Measurements from ENCODE around the gene SLC4A4. TPM values are rescaled to one million over a fixed set of nuclear protein-coding genes. Genes with fewer than 3 reads are reported as not detected.

Gene SLC4A4
- total and polyA plus RNA-seq, 8 donors, result 17.0 to 55.9 (median 46.0) TPM

DNA sequence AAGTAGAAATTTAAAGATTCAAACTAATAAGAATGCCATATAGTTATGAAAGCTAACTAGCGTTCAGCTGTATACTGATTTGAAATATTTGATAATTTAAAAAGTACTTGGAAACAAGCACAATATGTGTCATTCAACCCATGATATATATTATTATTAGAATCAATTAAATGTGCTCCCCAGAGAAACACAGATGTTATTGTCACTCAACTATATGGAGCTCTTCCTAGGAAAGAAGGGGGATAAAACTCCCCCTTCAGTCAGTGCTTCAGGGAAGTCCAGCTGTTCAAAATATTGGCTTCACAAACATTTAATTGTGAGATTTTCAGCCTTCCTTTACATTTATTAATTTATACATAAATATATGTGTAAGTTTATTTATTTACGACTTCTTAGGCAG lies 135.9 kb downstream of the SLC4A4 start:
- Histone ChIP-seq H3K4me1 (no peaks in the 10 kb centered on the region), H3K36me3 (no peaks in the 10 kb centered on the region), H3K27ac (no peak overlapping the region), H3K4me3 (no peak overlapping the region), H3K9me3 (no peaks in the 10 kb centered on the region), H3K27me3 (no peaks in the 10 kb centered on the region)
- intact Hi-C loops (cut with DNase I), result no loop called here
- TF ChIP-seq, protein P1, sequence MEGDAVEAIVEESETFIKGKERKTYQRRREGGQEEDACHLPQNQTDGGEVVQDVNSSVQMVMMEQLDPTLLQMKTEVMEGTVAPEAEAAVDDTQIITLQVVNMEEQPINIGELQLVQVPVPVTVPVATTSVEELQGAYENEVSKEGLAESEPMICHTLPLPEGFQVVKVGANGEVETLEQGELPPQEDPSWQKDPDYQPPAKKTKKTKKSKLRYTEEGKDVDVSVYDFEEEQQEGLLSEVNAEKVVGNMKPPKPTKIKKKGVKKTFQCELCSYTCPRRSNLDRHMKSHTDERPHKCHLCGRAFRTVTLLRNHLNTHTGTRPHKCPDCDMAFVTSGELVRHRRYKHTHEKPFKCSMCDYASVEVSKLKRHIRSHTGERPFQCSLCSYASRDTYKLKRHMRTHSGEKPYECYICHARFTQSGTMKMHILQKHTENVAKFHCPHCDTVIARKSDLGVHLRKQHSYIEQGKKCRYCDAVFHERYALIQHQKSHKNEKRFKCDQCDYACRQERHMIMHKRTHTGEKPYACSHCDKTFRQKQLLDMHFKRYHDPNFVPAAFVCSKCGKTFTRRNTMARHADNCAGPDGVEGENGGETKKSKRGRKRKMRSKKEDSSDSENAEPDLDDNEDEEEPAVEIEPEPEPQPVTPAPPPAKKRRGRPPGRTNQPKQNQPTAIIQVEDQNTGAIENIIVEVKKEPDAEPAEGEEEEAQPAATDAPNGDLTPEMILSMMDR (IDR thresholded peaks at IDR 0.05), result no peak
- DNase-seq (no peak), ATAC-seq (no peak)

DNA sequence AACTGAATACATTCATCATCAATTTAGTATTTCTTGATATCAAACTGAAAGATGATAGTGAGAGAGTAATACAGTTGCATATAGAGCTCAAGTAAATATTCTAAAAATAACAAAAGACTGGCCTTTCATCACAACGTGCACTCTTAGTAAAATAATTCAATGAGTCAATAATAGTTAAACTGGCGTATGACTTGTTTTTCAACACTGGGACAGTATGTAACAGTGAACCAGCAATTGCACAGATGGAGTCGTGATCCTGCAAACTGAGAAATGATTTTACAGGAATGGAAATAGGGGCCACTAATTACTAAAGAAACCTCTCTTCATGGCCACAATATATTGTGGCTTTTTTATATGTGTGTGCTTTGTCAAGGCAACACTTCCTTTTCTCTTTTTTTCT lies 137.4 kb downstream of the SLC4A4 start:
- Histone ChIP-seq H3K36me3 (no peaks in the 10 kb centered on the region), H3K4me1 (no peaks in the 10 kb centered on the region), H3K27me3 (no peaks in the 10 kb centered on the region), H3K9me3 (no peaks in the 10 kb centered on the region), H3K4me3 (no peak overlapping the region), H3K27ac (no peak overlapping the region)
- intact Hi-C loops (cut with DNase I), result no loop called here
- ATAC-seq (no peak), DNase-seq (no peak)
- TF ChIP-seq, protein P1 (IDR thresholded peaks at IDR 0.05), result no peak

DNA sequence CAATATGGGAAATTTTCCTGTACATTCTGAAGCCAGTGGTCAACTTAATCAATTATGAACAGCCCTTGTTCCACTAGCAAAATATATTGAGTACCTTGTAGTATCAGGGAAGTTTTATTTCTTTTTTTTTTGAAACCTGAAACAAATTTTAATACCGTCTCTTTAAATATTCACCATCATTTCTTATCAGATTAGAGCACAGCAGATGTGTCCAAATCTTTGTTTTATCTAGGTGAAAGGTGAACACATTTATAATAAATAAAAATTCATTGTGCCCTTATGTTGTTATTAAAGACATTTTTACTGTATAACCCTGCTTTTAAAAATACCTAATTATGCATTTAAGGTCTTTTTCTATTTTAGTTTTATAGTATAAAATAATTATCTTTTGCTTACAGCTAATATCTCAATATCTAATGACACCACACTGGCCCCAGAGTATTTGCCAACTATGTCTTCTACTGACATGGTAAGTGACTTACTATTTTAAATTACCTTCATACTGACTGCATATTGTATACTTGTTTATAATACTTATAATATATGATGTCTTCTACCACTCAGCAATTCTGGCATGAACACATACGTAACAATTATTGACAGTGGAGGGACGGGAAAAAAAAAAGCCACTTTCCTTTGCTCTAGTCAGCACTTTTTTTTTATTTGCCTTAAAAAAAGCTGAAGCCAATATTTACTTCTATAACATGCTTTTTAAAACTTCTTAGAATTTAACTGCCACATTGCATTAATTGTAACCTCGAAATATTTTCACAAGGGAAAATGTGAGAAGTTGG lies 147.9 kb downstream of the SLC4A4 start:
- Histone ChIP-seq H3K4me1 (no peaks in the 10 kb centered on the region), H3K27ac (no peak overlapping the region), H3K27me3 (no peaks in the 10 kb centered on the region), H3K4me3 (no peak overlapping the region), H3K36me3 (no peaks in the 10 kb centered on the region), H3K9me3 (no peaks in the 10 kb centered on the region)
- ATAC-seq (no peak), DNase-seq (no peak)
- intact Hi-C loops (cut with DNase I), result no loop called here
- TF ChIP-seq, protein P1 (IDR thresholded peaks at IDR 0.05), result no peak

DNA sequence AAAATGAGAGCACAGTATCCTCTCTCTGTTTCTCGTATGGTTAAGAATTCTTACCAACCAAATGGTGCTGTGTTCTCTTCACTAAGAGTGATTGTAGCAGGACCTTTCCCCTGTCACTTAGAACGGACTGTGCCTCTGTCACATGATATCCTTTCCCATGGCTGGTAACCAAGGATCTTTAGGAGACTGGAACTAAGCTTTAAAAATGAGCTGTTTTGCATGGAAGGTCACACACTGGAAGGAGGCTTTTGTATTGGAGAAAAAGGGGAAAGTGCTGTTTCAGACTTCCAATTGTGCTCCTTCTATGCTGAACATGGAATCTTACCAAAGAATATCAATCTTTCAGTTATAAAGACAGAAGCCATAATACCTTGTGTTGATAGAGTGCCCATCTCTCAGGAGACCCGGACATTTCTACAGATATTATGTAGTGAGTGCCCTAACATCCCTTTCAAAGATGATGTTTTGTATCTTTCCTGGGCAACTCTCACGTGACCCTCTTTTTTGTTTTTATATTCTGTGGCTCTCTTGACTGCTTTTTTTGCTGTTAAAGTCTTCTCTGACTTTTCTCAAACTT lies 148.6 kb downstream of the SLC4A4 start:
- Histone ChIP-seq H3K9me3 (no peaks in the 10 kb centered on the region), H3K27me3 (no peaks in the 10 kb centered on the region), H3K36me3 (no peaks in the 10 kb centered on the region), H3K4me1 (no peaks in the 10 kb centered on the region), H3K4me3 (no peak overlapping the region), H3K27ac (no peak overlapping the region)
- intact Hi-C loops (cut with DNase I), result no loop called here
- TF ChIP-seq, protein P1 (IDR thresholded peaks at IDR 0.05), result no peak
- no peak for ATAC-seq
- peak in 1 of 4 donors; percentile 40 for DNase-seq

DNA sequence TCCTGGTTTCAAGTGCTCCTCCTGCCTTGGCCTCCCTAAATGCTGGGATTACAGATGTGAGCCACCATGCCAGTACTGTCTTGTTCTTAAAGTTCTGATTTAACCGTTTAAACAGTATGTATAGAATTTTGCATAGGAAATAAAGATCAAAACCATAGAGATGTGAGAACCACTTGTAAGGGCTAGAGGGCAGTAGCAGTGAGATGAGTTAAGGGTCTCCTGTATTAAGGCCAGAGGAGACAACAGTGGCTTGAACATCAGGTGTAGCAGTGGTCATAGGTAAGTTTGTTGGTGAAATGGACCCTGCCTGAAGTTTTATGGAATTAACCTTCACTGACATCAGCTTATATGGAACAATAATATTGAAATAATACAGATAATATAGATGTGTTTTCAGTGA lies 155.7 kb downstream of the SLC4A4 start:
- no peaks in the 10 kb centered on the region for H3K4me1 ChIP-seq
- DNase-seq (no peak), ATAC-seq (no peak)
- no peak overlapping the region for H3K27ac ChIP-seq
- no peaks in the 10 kb centered on the region for H3K9me3 ChIP-seq
- no peaks in the 10 kb centered on the region for H3K27me3 ChIP-seq
- TF ChIP-seq, protein P1 (IDR thresholded peaks at IDR 0.05), result no peak
- H3K4me3 ChIP-seq, result no peak overlapping the region
- intact Hi-C loops (cut with DNase I), result no loop called here
- H3K36me3 ChIP-seq, result no peaks in the 10 kb centered on the region

Measured in left lung (tissue), 10 donors.